Astrocyte of the cerebellum (primary cell): ENCODE data around the gene ZNF587.
"Not testable (repeated sequence)": the region's sequence is repeated elsewhere in the genome, so short reads cannot be mapped to it uniquely, and the experiment has no call there.

Source experiments
- DNase-seq: peaks from one replicate; pipeline ENCODE4 v3.0.0-alpha.2; 2011; ENCODE audit warnings: low read depth
- H3K4me3 ChIP-seq: 2 replicates; pipeline ENCODE4 v1.5.1; 2011; ENCODE audit warnings: mild to moderate bottlenecking, low read depth, low read length, moderate library complexity
- in situ Hi-C: cut with HindIII; loops from 2 replicates; pipeline ENCODE4 v1.10.0; 2017; ENCODE audit warnings: low sequenced_read_pairs
- TF ChIP-seq, protein P1 (sequence below): IDR thresholded peaks from 2 replicates; pipeline ENCODE4 v1.5.1; 2012; ENCODE audit warnings: low read length, low read depth, moderate library complexity, mild to moderate bottlenecking; ENCODE audit errors: missing control alignments

Gene ZNF587

DNA sequence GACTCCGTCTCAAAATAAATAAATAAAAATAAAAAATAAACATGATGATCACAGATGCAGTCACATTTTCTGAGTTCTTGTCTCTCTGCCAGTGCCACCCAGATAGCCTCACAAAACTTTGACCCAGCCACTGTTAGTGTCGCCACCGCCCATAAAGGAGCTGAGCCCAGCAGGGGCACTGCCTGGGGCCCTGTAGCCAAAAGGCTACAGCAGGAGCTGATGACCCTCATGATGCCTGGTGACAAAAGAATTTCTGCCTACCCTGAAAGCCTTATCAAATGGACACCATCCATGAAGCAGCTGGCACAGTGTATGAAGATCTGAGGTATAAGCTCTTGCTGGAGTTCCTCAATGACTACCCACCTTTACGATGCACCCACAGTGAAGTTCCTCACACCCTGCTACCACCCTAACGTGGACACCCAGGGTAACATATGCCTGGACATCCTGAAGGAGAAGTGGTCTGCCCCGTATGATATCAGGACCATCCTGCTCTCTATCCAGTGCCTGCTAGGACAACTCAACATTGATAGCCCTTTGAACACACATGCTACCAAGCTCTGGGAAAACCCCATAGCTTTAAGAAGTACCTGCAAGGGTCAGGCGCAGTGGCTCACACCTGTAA lies 18.3 kb downstream of the ZNF587 start:
- in situ Hi-C loops: no loop called here
- no peak overlapping the region for H3K4me3 ChIP-seq
- no peak for DNase-seq
- TF ChIP-seq, protein P1, sequence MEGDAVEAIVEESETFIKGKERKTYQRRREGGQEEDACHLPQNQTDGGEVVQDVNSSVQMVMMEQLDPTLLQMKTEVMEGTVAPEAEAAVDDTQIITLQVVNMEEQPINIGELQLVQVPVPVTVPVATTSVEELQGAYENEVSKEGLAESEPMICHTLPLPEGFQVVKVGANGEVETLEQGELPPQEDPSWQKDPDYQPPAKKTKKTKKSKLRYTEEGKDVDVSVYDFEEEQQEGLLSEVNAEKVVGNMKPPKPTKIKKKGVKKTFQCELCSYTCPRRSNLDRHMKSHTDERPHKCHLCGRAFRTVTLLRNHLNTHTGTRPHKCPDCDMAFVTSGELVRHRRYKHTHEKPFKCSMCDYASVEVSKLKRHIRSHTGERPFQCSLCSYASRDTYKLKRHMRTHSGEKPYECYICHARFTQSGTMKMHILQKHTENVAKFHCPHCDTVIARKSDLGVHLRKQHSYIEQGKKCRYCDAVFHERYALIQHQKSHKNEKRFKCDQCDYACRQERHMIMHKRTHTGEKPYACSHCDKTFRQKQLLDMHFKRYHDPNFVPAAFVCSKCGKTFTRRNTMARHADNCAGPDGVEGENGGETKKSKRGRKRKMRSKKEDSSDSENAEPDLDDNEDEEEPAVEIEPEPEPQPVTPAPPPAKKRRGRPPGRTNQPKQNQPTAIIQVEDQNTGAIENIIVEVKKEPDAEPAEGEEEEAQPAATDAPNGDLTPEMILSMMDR: no peak

DNA sequence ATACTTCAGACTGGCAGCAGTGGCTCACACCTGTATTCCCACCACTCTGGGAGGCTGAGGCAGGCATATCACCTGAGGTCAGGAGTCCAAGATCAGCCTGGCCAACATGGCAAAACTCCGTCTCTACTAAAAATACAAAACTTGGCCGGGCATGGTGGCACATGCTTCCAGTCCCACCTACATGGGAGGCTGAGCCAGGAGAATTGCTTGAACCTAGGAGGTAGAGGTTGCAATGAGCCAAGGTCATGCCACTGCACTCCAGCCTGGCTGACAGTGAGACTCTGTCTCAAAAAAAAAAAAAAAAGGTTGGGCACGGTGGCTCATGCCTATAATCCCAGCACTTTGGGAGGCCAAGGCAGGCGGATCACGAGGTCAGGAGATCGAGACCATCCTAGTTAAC lies 20.0 kb downstream of the ZNF587 start:
- in situ Hi-C loops, H3K4me3 ChIP-seq, DNase-seq: not testable (repeated sequence)

DNA sequence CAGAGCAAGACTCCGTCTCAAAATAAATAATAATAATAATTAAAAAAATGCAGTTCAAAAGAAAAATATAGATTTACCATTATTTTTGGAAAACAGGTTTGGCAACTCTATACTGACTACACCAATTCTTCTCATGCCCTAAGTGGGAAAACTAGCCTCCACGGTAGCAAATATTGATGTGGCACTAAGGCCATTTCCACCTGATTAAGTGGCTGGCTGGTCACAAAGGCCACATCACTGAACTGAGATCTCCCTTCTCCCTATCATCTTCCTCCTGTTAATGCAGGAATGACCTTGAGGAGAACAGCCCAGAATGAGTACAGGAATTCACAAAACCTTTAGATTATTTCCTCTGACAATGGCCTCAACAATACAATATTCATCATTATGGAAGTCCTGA lies 20.6 kb downstream of the ZNF587 start:
- no peak for DNase-seq
- in situ Hi-C loops: no loop called here
- H3K4me3 ChIP-seq: no peak overlapping the region
- TF ChIP-seq, protein P1: no peak

DNA sequence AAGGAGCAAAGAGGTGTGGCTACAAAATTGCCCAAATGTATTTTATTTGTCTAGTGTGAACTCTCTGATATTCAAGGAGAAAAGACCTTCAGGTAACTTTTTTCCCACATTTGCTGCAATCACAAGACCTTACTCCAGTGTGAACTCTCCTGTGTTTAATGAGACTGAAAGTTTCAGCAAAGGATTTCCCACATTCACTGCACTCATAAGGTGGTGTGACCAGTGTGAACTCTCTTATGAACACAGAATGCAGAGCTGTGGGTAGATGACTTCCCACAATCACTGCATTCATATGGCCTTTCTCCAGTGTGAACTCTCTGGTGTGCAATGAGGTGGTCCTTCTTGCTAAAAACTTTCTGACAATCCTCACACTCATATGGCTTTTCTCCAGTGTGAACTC lies 22.8 kb downstream of the ZNF587 start:
- TF ChIP-seq, protein P1: no peak
- in situ Hi-C loops: no loop called here
- no peak overlapping the region for H3K4me3 ChIP-seq
- no peak for DNase-seq

DNA sequence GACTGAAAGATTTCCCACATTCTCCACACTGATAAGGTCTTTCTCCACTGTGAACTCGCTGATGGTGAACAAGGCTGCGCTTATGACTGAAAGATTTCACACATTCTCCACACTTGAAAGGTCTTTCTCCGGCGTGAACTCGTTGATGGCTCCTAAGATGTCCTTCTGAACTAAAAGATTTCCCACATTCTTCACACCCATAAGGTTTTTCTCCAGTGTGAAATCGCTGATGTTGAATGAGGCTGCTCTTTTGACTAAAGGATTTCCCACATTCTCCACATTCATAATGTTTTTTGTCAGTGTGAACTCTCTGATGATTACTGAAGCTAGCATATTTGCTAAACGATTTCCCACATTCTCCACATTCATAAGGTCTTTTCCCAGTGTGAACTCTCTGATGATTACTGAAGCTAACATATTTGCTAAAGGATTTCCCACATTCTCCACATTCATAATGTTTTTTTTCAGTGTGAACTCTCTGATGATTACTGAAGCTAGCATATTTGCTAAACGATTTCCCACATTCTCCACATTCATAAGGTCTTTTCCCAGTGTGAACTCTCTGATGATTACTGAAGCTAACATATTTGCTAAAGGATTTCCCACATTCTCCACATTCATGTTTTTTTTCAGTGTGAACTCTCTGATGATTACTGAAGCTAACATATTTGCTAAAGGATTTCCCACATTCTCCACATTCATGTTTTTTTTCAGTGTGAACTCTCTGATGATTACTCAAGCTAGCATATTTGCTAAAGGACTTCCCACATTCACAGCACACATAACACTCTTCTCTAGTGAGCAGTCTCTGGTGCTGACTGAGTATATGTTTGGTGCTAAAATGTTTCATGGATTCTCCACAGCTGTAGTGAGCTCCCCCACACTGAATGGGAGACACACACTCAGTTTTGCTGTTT lies 24.5 kb downstream of the ZNF587 start:
- H3K4me3 ChIP-seq, in situ Hi-C loops, DNase-seq: not testable (repeated sequence)

DNA sequence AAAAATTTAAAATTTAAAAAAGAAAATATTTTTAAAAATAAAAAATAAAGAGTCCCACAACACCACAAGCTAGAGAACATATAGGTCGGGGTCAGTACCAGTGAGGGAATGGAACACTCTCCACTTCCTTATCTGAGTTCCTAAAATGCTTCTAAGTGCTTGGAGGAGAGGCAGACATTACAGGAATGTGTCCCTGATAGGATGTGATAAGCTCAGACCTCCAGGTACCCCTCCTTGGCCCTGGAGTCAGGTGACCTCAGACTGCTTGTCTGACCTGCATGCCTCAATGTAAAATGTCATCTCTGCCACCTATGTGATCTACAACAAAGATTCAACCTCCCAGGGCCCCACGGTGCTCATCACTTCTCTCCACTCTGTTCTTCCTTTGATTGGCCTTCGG lies 36.4 kb downstream of the ZNF587 start:
- H3K4me3 ChIP-seq: no peak overlapping the region
- in situ Hi-C loops: no loop called here
- TF ChIP-seq, protein P1: no peak

DNA sequence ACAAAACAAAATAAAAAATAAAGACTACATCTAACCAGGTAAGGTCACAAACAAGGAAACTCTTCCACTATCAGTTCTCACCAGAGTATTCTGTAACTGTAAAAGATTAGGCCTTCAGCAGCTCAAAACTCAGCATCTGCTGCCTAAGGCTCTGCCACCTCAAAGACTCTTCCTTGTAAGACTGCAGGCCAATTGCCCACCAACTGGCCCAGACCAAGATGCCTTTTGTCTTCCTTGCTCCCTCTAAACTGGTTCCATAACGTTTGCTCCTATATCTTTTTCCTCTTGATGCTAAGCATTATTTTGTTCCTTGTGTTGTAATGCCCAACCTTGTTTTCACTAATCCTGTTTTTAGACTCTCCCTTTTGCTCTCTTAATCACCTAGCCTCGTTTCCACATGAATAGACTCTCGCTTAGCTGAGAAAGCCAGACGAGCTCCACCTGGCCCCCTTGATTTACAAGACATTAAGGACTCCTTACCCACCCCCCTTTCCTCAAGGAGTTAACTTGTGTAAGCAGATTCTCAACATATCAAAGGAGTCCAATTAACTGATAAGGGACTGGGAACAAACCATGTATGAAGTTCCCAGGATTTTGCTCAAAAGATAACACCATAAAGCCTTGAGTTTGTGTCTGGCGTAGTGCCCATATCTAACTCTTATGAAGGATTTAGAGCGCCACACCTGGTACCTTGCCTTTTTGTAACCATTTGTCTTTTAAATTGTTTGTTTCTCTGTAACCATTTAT lies 37.7 kb downstream of the ZNF587 start:
- in situ Hi-C loops: no loop called here
- H3K4me3 ChIP-seq: peak overlapping the region; percentile 86
- TF ChIP-seq, protein P1: no peak
- DNase-seq: no peak

More for the DNA sequence above, 36.4 kb downstream of the ZNF587 start:
- no peak for DNase-seq
